CD14-positive monocyte (primary cell): Measurements from ENCODE around the gene ANKRD13D. TPM values are rescaled to one million over a fixed set of nuclear protein-coding genes. Genes with fewer than 3 reads are reported as not detected.

Experiments
- DNase-seq, 3 donors: peaks; one replicate each; pipeline ENCODE4 v3.0.0-alpha.2; 2011 to 2022
- H2AFZ ChIP-seq: 2 replicates; pipeline ENCODE4 v1.6.0; 2012; ENCODE audit warnings: mild to moderate bottlenecking, low read depth, low read length, inconsistent platforms; ENCODE audit not compliant: insufficient read depth, poor library complexity, severe bottlenecking
- H3K27ac ChIP-seq, 2 donors: 1 replicate in 1 of 2; 2 replicates in 1 of 2; pipeline ENCODE4 v1.5.1; 2012 to 2013; ENCODE audit warnings: low read length in 2 of 2, control low read depth in 1 of 2, inconsistent platforms in 1 of 2, low read depth in 1 of 2, mild to moderate bottlenecking in 1 of 2
- H3K27me3 ChIP-seq, 2 donors: one replicate each; pipeline versions ENCODE4 v1.6.0 to v1.6.1; 2011 to 2013; ENCODE audit warnings: low read length in 2 of 2; ENCODE audit not compliant: control insufficient read depth in 2 of 2, insufficient read depth in 2 of 2
- H3K36me3 ChIP-seq, 2 donors: replicated peaks in 1 of 2; 1 replicate in 1 of 2; 2 replicates in 1 of 2; pipeline versions ENCODE4 v1.5.1 to v1.6.1; 2012 to 2013; ENCODE audit warnings: low read length in 2 of 2, control low read depth in 1 of 2, inconsistent platforms in 1 of 2, mild to moderate bottlenecking in 1 of 2; ENCODE audit not compliant: insufficient read depth in 2 of 2, control insufficient read depth in 1 of 2
- H3K4me1 ChIP-seq, 2 donors: 1 replicate in 1 of 2; 2 replicates in 1 of 2; pipeline versions ENCODE4 v1.5.1 to v1.6.1; 2012 to 2013; ENCODE audit warnings: low read length in 2 of 2, control low read depth in 1 of 2, inconsistent platforms in 1 of 2, mild to moderate bottlenecking in 1 of 2, moderate library complexity in 1 of 2; ENCODE audit not compliant: insufficient read depth in 2 of 2, control insufficient read depth in 1 of 2
- H3K4me2 ChIP-seq: replicated peaks from 2 replicates; pipeline ENCODE3; 2012; ENCODE audit warnings: low read length, moderate library complexity, mild to moderate bottlenecking; ENCODE audit not compliant: poor library complexity, severe bottlenecking; ENCODE audit errors: extremely low read depth
- H3K4me3 ChIP-seq, 3 experiments: fragments of 200-600 bp in 1 of 3; sonication (generic) in 1 of 3; replicated peaks in 1 of 3; 1 replicate in 2 of 3; 2 replicates in 1 of 3; pipeline ENCODE4 v1.5.1; 2011 to 2013; ENCODE audit warnings: low read length in 3 of 3, mild to moderate bottlenecking in 3 of 3, control low read depth in 2 of 3, low read depth in 2 of 3, inconsistent platforms in 1 of 3, moderate library complexity in 1 of 3
- H3K79me2 ChIP-seq: 2 replicates; pipeline ENCODE4 v1.6.0; 2012; ENCODE audit warnings: mild to moderate bottlenecking, control low read depth, inconsistent platforms, low read length, moderate library complexity; ENCODE audit not compliant: insufficient read depth
- H3K9ac ChIP-seq: 2 replicates; pipeline ENCODE4 v1.6.0; 2017; ENCODE audit warnings: low read length, mild to moderate bottlenecking; ENCODE audit not compliant: insufficient read depth, poor library complexity, severe bottlenecking
- H3K9me3 ChIP-seq, 2 donors: replicated peaks in 1 of 2; 1 replicate in 1 of 2; 2 replicates in 1 of 2; pipeline versions ENCODE4 v1.5.1 to v1.6.1; 2012 to 2013; ENCODE audit warnings: low read length in 2 of 2, control low read depth in 1 of 2; ENCODE audit not compliant: control insufficient read depth in 1 of 2, insufficient read depth in 1 of 2
- H4K20me1 ChIP-seq: 2 replicates; pipeline ENCODE4 v1.6.0; 2012; ENCODE audit warnings: mild to moderate bottlenecking, low read length, control low read depth, moderate library complexity; ENCODE audit not compliant: insufficient read depth
- H3K27ac Mint-ChIP-seq, 7 donors: one replicate each; pipeline ENCODE4 v1.8.0; 2020; ENCODE audit warnings: mild to moderate bottlenecking in 7 of 7, mixed read lengths in 7 of 7, moderate library complexity in 6 of 7, inconsistent platforms in 2 of 7
- H3K27me3 Mint-ChIP-seq, 3 donors: one replicate each; pipeline ENCODE4 v1.8.0; 2021 to 2022; ENCODE audit warnings: low read depth in 3 of 3, mild to moderate bottlenecking in 3 of 3, mixed read lengths in 3 of 3, moderate library complexity in 3 of 3, inconsistent platforms in 1 of 3
- H3K36me3 Mint-ChIP-seq, 2 donors: one replicate each; pipeline ENCODE4 v1.8.0; 2020; ENCODE audit warnings: mixed read lengths in 2 of 2, inconsistent platforms in 1 of 2, mild to moderate bottlenecking in 1 of 2
- H3K4me1 Mint-ChIP-seq: one replicate; pipeline ENCODE4 v1.8.0; 2020; ENCODE audit warnings: mild to moderate bottlenecking, mixed read lengths
- H3K4me3 Mint-ChIP-seq, 2 donors: one replicate each; pipeline ENCODE4 v1.8.0; 2020; ENCODE audit warnings: mild to moderate bottlenecking in 2 of 2, mixed read lengths in 2 of 2, moderate library complexity in 1 of 2
- H3K9me3 Mint-ChIP-seq, 7 donors: one replicate each; pipeline ENCODE4 v1.8.0; 2020 to 2022; ENCODE audit warnings: mixed read lengths in 7 of 7, mild to moderate bottlenecking in 6 of 7, moderate library complexity in 6 of 7, inconsistent platforms in 2 of 7
- CTCF ChIP-seq: fragments of 200-600 bp; IDR thresholded peaks from one replicate; pipeline ENCODE4 v1.8.0; 2022; ENCODE audit warnings: antibody characterized with exemption, mild to moderate bottlenecking
- WGBS: methylation state at CpG from one replicate; pipeline ENCODE4 v1.1.5; 2013; ENCODE audit warnings: missing lambda C conversion rate; ENCODE audit not compliant: insufficient coverage; 5-methylcytosine and 5-hydroxymethylcytosine counted together
- intact Hi-C, 2 donors: fragments of 100-400 bp; cut with micrococcal nuclease; formaldehyde crosslinking; loops; one replicate each; pipeline versions ENCODE4 v1.15.0 to v1.15.1; 2023
- polyA plus RNA-seq, 3 donors: library from polyadenylated mRNA; depleted of rRNA in 1 of 3; unstranded in 2 of 3; stranded (reverse) in 1 of 3; fragments of 300-500 nt in 2 of 3; fragments of >200 nt in 1 of 3; fragmentation: Illumina TruSeq in 2 of 3; gene quantifications; 1 replicate in 2 of 3; 2 replicates in 1 of 3; pipeline ENCODE4 v1.2.3, GENCODE V29; 2012 to 2021

The ANKRD13D gene
- polyA plus RNA-seq, 3 donors: 9.1 to 389 (median 10.3) TPM

- Histone ChIP-seq H3K27me3 (no peaks in the 10 kb centered on the region), H3K4me2 (no peak overlapping the region), H3K79me2 (peaks cover 7% of the 10 kb centered on the region), H3K27ac (no peak overlapping the region), H3K4me1 (peaks cover 29 to 33% of the 10 kb centered on the region in 2 donors), H3K9me3 (no peaks in the 10 kb centered on the region), H3K9ac (no peak overlapping the region), H2AFZ (no peak overlapping the region), H3K36me3 (peaks cover 49 to 52% of the 10 kb centered on the region in 2 donors), H3K4me3 (no peak overlapping the region), H4K20me1 (peaks cover 32% of the 10 kb centered on the region)
- intact Hi-C loops: no loop called here
- no peak for TF ChIP-seq CTCF
- no peak overlapping the region for H3K4me3 Mint-ChIP-seq
- no peaks in the 10 kb centered on the region for H3K9me3 Mint-ChIP-seq
- H3K4me1 Mint-ChIP-seq: peaks cover 37% of the 10 kb centered on the region
- H3K36me3 Mint-ChIP-seq: peaks cover 44 to 68% of the 10 kb centered on the region in 2 donors
- no peak for DNase-seq
- no peaks in the 10 kb centered on the region for H3K27me3 Mint-ChIP-seq
- WGBS: 97% methylated on average over 11 of the region's 11 CpGs
- H3K27ac Mint-ChIP-seq: no peak overlapping the region
These were observed 20.1 kb downstream of the ANKRD13D start for GRCh38 chr11:67309166-67309565.

GRCh38 chr11:67309661-67310061, 20.6 kb downstream of the ANKRD13D start:
- no peak overlapping the region for H2AFZ ChIP-seq
- no peak overlapping the region for H3K4me2 ChIP-seq
- no peaks in the 10 kb centered on the region for H3K9me3 ChIP-seq
- H3K27me3 Mint-ChIP-seq: no peaks in the 10 kb centered on the region
- 98% methylated on average over 12 of the region's 14 CpGs for WGBS
- peaks cover 44 to 67% of the 10 kb centered on the region in 2 donors for H3K36me3 Mint-ChIP-seq
- H3K9me3 Mint-ChIP-seq: no peaks in the 10 kb centered on the region
- peaks cover 27% of the 10 kb centered on the region for H4K20me1 ChIP-seq
- H3K4me1 Mint-ChIP-seq: peaks cover 36% of the 10 kb centered on the region
- intact Hi-C loops: no loop called here
- H3K9ac ChIP-seq: no peak overlapping the region
- H3K27ac Mint-ChIP-seq: no peak overlapping the region
- DNase-seq: no peak
- H3K36me3 ChIP-seq: peaks cover 49 to 52% of the 10 kb centered on the region in 2 donors
- no peak for TF ChIP-seq CTCF
- H3K4me3 ChIP-seq: no peak overlapping the region
- H3K79me2 ChIP-seq: peaks cover 2% of the 10 kb centered on the region
- no peak overlapping the region for H3K27ac ChIP-seq
- no peaks in the 10 kb centered on the region for H3K27me3 ChIP-seq
- H3K4me3 Mint-ChIP-seq: no peak overlapping the region
- H3K4me1 ChIP-seq: peaks cover 24 to 32% of the 10 kb centered on the region in 2 donors
